ENCODE results near the gene PTAR1.

DNA sequence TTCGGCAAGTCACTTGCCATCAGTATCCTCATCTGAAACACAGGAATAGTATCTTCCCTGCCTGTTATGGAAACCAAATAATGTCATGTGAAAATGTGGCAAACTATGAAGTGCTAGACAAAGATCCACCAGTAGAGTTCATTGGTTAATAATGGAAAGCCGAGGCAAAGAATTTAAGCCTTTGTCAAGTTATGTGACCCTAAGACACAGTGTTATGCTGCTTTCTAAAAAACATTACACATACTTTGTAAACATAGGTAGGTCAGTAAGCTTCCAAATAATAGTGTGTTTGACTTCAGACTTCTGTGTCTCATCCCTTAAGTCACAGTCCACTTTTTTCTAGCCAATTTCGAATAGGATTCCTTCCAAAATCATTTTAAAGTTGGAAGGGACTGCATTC lies 6.0 kb downstream of the PTAR1 start:
- TF ChIP-seq, protein P1, sequence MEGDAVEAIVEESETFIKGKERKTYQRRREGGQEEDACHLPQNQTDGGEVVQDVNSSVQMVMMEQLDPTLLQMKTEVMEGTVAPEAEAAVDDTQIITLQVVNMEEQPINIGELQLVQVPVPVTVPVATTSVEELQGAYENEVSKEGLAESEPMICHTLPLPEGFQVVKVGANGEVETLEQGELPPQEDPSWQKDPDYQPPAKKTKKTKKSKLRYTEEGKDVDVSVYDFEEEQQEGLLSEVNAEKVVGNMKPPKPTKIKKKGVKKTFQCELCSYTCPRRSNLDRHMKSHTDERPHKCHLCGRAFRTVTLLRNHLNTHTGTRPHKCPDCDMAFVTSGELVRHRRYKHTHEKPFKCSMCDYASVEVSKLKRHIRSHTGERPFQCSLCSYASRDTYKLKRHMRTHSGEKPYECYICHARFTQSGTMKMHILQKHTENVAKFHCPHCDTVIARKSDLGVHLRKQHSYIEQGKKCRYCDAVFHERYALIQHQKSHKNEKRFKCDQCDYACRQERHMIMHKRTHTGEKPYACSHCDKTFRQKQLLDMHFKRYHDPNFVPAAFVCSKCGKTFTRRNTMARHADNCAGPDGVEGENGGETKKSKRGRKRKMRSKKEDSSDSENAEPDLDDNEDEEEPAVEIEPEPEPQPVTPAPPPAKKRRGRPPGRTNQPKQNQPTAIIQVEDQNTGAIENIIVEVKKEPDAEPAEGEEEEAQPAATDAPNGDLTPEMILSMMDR (IDR thresholded peaks at IDR 0.05), result no peak
- TF ChIP-seq POLR2A (IDR thresholded peaks at IDR 0.05), result no peak
